Activated CD4-positive, CD25-positive, alpha-beta regulatory T cell (primary cell): Measurements from ENCODE around the gene ROMO1.
"Not testable (repeated sequence)": the region's sequence is repeated elsewhere in the genome, so short reads cannot be mapped to it uniquely, and the experiment has no call there.

Experiments
- DNase-seq, 4 experiments: peaks; one replicate each; lab custom pipeline; 2025; lab: John Stamatoyannopoulos, UW

ROMO1 gene

DNA sequence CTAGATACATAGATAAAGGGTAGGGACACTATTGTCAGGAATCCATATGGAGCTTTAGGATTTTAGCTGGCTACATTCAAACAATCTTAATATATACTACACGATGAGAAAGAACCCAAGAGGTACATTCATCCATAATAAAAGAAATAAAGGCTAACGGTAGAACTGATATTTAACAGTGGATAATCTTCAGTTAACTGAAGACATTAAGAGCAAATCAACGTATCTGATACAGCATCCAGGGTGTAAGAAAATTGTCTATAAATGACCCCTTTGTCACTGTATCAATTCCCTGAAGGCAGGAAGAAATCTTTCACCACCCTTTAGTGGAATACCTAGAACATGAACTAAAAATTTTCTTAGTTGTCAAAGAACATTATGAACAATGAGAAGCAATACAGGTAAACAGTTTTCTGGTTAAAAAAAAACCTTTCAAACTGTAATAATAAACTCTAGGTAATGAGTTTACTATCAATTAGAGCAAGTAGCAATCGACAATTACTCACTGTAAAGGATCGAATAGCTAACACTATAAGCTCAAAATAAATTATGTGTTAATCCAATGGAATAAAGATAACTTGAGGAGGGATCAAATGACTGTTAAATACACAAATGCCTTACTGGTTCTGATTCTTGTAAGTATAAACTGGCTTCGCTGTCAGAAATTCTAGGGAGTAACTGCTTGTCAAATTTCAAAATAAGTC, 11.8 kb downstream of the ROMO1 start:
- DNase-seq, result no peak

- no peak for DNase-seq
These were observed 12.5 kb downstream of the ROMO1 start for GRCh38 chr20:35711588-35712209.

DNA sequence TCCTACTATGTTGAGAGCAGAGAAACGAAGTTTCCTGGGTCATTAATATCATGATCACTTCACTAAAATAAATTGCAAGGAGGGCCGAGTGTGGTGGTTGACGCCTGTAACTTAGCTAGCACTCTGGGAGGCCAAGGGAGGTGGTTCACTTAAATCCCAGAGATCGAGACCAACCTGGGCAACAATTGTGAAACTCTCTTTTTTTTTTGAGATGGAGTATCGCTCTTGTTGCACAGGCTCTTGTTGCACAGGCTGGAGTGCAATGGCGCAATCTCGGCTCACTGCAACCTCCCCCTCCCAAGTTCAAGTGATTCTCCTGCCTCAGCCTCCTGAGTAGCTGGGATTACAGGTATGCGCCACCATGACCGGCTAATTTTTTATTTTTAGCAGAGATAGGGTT, 13.9 kb downstream of the ROMO1 start:
- not testable (repeated sequence) for DNase-seq

GRCh38 chr20:35714127-35714526, 14.9 kb downstream of the ROMO1 start:
- DNase-seq, result no peak

DNA sequence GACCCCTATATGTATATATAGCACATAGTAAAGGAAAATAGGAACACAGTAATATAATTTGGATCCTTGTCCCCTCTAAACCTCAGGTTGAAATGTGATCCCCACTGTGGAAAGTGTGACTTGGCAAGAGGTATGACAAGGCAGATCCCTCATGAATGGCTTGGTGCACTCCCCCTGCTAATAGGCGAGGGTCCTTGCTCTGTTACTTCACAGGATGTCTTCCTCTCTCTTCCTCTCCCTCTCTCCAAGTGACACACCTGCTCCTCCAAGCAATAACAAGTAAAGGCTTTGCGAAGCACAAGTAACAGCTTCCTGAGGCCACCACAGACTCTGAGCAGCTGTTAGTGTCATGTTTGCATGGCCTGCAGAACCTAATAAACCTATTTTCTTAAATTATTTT, 16.4 kb downstream of the ROMO1 start:
- no peak for DNase-seq

GRCh38 chr20:35716330-35716729, 17.1 kb downstream of the ROMO1 start:
- no peak for DNase-seq

DNA sequence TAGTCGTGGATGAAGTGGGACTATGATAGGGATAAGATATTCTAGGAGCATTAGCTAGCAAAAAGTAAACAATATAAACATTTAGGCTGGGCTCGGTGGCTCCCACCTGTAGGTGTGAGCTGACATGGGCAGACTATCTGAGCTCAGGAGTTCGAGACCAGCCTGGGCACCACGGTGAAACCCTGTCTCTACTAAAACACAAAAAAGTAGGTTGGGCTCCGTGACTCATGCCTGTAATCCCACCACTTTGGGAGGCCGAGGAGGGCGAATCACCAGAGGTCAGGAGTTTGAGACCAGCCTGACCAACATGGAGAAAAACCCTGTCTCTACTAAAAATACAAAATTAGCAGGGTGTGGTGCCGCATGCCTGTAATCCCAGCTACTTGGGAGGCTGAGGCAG, 19.1 kb downstream of the ROMO1 start:
- DNase-seq, result not testable (repeated sequence)

DNA sequence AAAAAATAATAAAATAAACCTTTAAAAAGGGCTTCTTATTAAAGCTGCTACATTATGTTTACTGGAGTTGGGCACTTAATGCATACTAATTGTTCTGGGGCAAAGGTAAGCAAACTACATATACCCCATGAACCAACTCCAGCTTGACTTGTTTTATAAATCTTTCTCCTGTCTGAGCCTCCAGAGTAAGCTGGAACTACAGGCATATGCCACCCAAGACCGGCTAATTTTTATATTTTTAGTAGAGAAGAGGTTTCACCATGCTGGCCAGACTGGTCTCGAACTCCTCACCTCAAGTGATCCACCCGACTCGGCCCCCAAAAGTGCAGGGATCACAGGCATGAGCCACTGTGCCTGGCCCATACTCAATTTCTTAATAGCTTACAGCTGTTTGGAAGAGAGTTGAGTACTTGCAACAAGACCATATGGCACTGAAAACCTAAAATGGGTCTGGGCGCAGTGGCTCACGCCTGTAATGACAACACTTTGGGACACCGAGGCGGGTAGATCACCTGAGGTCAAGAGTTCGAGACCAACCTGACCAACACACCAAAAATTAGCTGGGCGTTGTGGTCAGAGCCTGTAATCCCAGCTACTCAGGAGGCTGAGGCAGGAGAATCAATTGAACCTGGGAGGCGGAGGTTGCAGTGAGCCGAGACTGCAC, 19.9 kb downstream of the ROMO1 start:
- DNase-seq, result no peak

- DNase-seq, result no peak
These were observed 20.5 kb downstream of the ROMO1 start for GRCh38 chr20:35719717-35720116.

DNA sequence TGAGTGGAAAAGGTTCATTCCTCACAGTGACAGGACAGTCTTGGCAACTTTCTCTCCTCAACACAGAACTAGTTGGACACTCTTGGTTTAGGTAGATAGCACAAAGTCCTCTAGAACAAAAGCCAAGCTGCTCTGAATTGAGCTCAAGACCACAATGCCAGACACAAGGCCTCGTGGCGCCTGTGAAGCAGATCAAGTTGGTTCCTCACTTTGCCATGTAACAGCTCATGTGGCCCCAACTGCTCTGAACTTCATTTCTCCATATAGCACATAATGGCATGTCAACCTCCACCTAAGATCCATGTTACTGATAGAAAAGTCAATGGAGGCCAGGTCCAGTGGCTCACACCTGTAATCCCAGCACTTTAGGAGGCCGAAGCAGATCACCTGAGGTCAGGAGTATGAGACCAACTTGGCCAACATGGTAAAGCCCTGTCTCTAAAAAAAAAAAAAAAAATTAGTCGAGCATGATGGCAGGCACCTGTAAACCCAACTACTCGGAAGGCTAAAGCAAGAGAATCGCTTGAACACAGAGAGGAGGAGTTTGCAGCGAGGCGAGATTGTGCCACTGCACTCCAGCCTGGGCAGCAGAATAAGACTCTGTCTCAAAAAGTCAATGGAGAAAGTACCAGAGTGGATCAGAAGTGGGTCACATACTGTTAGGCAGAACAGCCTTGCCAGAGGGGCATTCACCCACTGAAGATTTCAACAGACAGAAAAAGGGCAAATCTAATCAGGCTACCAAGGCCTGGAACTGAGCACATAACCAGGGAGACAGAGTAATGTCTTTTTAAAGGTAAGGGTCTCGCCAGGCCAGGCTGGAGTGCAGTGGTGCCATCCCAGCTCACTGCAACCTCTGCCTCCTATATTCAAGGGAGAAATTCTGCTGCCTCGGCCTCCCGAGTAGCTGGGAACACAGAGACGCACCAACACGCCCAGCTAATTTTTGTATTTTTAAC, 21.2 kb downstream of the ROMO1 start:
- no peak for DNase-seq

GRCh38 chr20:35721219-35721618, 22.0 kb downstream of the ROMO1 start:
- DNase-seq, result no peak

- DNase-seq, result no peak
These were observed 22.4 kb downstream of the ROMO1 start for GRCh38 chr20:35721621-35722020.

- not testable (repeated sequence) for DNase-seq
These were observed 24.1 kb downstream of the ROMO1 start for GRCh38 chr20:35723275-35723639.

- not testable (repeated sequence) for DNase-seq
These were observed 24.6 kb downstream of the ROMO1 start for GRCh38 chr20:35723652-35724320.

DNA sequence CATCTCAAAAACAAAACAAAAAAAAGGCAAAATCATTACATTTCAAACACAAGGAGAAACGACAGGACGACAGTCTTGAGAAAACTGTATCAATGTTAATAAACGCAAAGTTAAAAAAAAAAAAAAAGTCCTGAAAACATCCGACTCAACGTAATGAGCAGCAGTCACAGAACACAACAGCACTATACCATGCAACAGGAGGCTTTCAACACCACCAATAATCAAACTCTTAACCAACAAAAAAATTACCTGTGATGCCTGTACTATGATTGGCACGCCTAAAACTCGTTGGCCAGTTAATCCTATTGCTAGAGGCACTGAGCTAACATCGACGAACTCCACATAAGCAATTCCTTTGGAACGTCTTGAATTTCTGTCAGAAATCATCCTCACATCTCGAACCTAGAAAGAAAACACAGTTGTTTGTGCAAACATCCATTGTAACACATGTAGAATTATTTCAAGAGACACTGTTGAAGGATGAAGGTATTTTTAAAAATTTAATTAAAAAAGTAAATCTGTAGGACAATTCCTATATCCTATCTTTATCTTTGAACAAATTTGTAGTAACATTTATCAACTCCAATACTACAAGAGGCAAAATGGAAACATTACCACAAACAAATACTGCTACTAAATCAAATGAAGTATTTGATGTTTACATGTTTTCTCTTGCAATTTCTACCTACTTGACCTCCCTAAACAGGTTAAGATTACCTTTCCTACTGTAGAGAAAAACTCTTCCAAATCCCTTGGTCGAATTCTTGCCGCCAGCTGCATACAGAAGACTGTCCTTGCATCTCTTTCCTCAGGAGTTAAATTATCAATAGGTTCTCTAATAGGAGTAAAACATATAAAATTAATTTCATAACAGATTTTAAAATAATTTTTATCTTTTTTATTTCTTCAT, 25.4 kb downstream of the ROMO1 start:
- DNase-seq, result no peak

- no peak for DNase-seq
These were observed 27.9 kb downstream of the ROMO1 start for GRCh38 chr20:35726842-35727711.

GRCh38 chr20:35729283-35729807, 30.1 kb downstream of the ROMO1 start:
- DNase-seq, result no peak

- no peak for DNase-seq
These were observed 30.8 kb downstream of the ROMO1 start for GRCh38 chr20:35729836-35730582.
